Measurements from ENCODE around the gene RIN1.

GRCh38 chr11:66328031-66328301 is 8.3 kb downstream of the RIN1 start:
- TF ChIP-seq BHLHE40 (IDR thresholded peaks at IDR 0.05; ENCODE audit: borderline replicate concordance) (no peak), PKNOX1 (IDR thresholded peaks at IDR 0.05) (no peak), TARDBP (IDR thresholded peaks at IDR 0.05) (no peak), NFRKB (IDR thresholded peaks at IDR 0.05) (no peak), FOXM1 (IDR thresholded peaks at IDR 0.05; ENCODE audit: borderline replicate concordance) (no peak), ZNF384 (IDR thresholded peaks at IDR 0.05) (no peak), SP1 (IDR thresholded peaks at IDR 0.05) (no peak), ARNT (IDR thresholded peaks at IDR 0.05) (no peak), FOXA1 (IDR thresholded peaks at IDR 0.05) (no peak), L3MBTL2 (conservative IDR thresholded peaks at IDR 0.05) (no peak), SUZ12 (IDR thresholded peaks at IDR 0.05) (no peak), LEF1 (IDR thresholded peaks at IDR 0.05; ENCODE audit: borderline replicate concordance) (no peak)
